ENCODE data around the gene SLC40A1.

The SLC40A1 gene

GRCh38 chr2:189621781-189622180, 41.2 kb upstream of the SLC40A1 start:
- Histone ChIP-seq H3K9me3 (ENCODE audit: insufficient read depth, low read length) (no peaks in the 10 kb centered on the region), H3K36me3 (replicated peaks; ENCODE audit: low read depth, low read length) (no peaks in the 10 kb centered on the region), H3K4me2 (ENCODE audit: low read length) (no peak overlapping the region), H3K4me3 (ENCODE audit: low read length) (no peak overlapping the region), H3K27me3 (ENCODE audit: low read depth, low read length) (no peaks in the 10 kb centered on the region), H3K79me2 (ENCODE audit: low read length) (no peaks in the 10 kb centered on the region), H2AFZ (ENCODE audit: low read depth, low read length) (no peak overlapping the region), H3K27ac (ENCODE audit: low read length) (no peak overlapping the region), H3K4me1 (ENCODE audit: low read length) (no peaks in the 10 kb centered on the region), H3K9ac (ENCODE audit: low read length) (no peak overlapping the region), H4K20me1 (ENCODE audit: insufficient read depth, low read length) (no peaks in the 10 kb centered on the region)
- TF ChIP-seq EZH2phosphoT487 (IDR thresholded peaks at IDR 0.05; ENCODE audit: low read depth), result no peak
- no peak for TF ChIP-seq CTCF (IDR thresholded peaks at IDR 0.05; ENCODE audit: low read depth, low read length)

GRCh38 chr2:189618197-189618596, 37.6 kb upstream of the SLC40A1 start:
- no peak overlapping the region for H2AFZ ChIP-seq (ENCODE audit: low read depth, low read length)
- no peaks in the 10 kb centered on the region for H3K9me3 ChIP-seq (ENCODE audit: insufficient read depth, low read length)

GRCh38 chr2:189614585-189614984, 34.0 kb upstream of the SLC40A1 start:
- Histone ChIP-seq H3K36me3 (replicated peaks; ENCODE audit: low read depth, low read length) (no peaks in the 10 kb centered on the region), H4K20me1 (ENCODE audit: insufficient read depth, low read length) (no peaks in the 10 kb centered on the region), H3K27me3 (ENCODE audit: low read depth, low read length) (no peaks in the 10 kb centered on the region), H3K79me2 (ENCODE audit: low read length) (no peaks in the 10 kb centered on the region), H3K4me1 (ENCODE audit: low read length) (no peaks in the 10 kb centered on the region), H3K4me3 (ENCODE audit: low read length) (no peak overlapping the region), H3K9ac (ENCODE audit: low read length) (no peak overlapping the region), H3K9me3 (ENCODE audit: insufficient read depth, low read length) (no peaks in the 10 kb centered on the region), H2AFZ (ENCODE audit: low read depth, low read length) (no peak overlapping the region), H3K4me2 (ENCODE audit: low read length) (no peak overlapping the region), H3K27ac (ENCODE audit: low read length) (no peak overlapping the region)
- no peak for TF ChIP-seq CTCF (IDR thresholded peaks at IDR 0.05; ENCODE audit: low read depth, low read length)
- no peak for TF ChIP-seq EZH2phosphoT487 (IDR thresholded peaks at IDR 0.05; ENCODE audit: low read depth)

More at GRCh38 chr2:189618197-189618596, 37.6 kb upstream of the SLC40A1 start:
- Histone ChIP-seq H3K4me1 (ENCODE audit: low read length) (no peaks in the 10 kb centered on the region), H3K27ac (ENCODE audit: low read length) (no peak overlapping the region), H4K20me1 (ENCODE audit: insufficient read depth, low read length) (no peaks in the 10 kb centered on the region), H3K36me3 (replicated peaks; ENCODE audit: low read depth, low read length) (no peaks in the 10 kb centered on the region), H3K4me3 (ENCODE audit: low read length) (no peak overlapping the region), H3K4me2 (ENCODE audit: low read length) (no peak overlapping the region), H3K79me2 (ENCODE audit: low read length) (no peaks in the 10 kb centered on the region), H3K9ac (ENCODE audit: low read length) (no peak overlapping the region), H3K27me3 (ENCODE audit: low read depth, low read length) (no peaks in the 10 kb centered on the region)
- TF ChIP-seq EZH2phosphoT487 (IDR thresholded peaks at IDR 0.05; ENCODE audit: low read depth), result no peak
- TF ChIP-seq CTCF (IDR thresholded peaks at IDR 0.05; ENCODE audit: low read depth, low read length), result no peak

- no peak for TF ChIP-seq EZH2phosphoT487 (IDR thresholded peaks at IDR 0.05; ENCODE audit: low read depth)
- TF ChIP-seq CTCF (IDR thresholded peaks at IDR 0.05; ENCODE audit: low read depth, low read length), result no peak
- H3K4me3 ChIP-seq (ENCODE audit: low read length), result no peak overlapping the region
- no peaks in the 10 kb centered on the region for H3K9me3 ChIP-seq (ENCODE audit: insufficient read depth, low read length)
- H4K20me1 ChIP-seq (ENCODE audit: insufficient read depth, low read length), result no peaks in the 10 kb centered on the region
- H3K9ac ChIP-seq (ENCODE audit: low read length), result no peak overlapping the region
- H3K4me1 ChIP-seq (ENCODE audit: low read length), result no peaks in the 10 kb centered on the region
- H3K27ac ChIP-seq (ENCODE audit: low read length), result no peak overlapping the region
- H3K79me2 ChIP-seq (ENCODE audit: low read length), result no peaks in the 10 kb centered on the region
- no peak overlapping the region for H2AFZ ChIP-seq (ENCODE audit: low read depth, low read length)
- H3K36me3 ChIP-seq (replicated peaks; ENCODE audit: low read depth, low read length), result no peaks in the 10 kb centered on the region
- H3K27me3 ChIP-seq (ENCODE audit: low read depth, low read length), result no peaks in the 10 kb centered on the region
- H3K4me2 ChIP-seq (ENCODE audit: low read length), result no peak overlapping the region
Measured at GRCh38 chr2:189613650-189614420, 33.2 kb upstream of the SLC40A1 start.

All from OCI-LY3 (cell line).